ENCODE results near the gene EXOC6B. TPM values are rescaled to one million over a fixed set of nuclear protein-coding genes. Genes with fewer than 3 reads are reported as not detected.

EXOC6B gene
- total RNA-seq, 1 donor from 2014 or later = 49.9 TPM

GRCh38 chr2:72150861-72151356 is 674.9 kb downstream of the EXOC6B start:
- no peak for ATAC-seq
- DNase-seq (ENCODE audit: low spot score) = no peak
- intact Hi-C loops (cut with DNase I) = no loop called here

GRCh38 chr2:72150157-72150860 is 675.5 kb downstream of the EXOC6B start:
- intact Hi-C loops (cut with DNase I) = no loop called here
- peak; percentile 80 for ATAC-seq

GRCh38 chr2:72149556-72150156 is 676.2 kb downstream of the EXOC6B start:
- DNase-seq (ENCODE audit: low spot score) (peak; percentile 64), ATAC-seq (peak; percentile 11)
- intact Hi-C loops (cut with DNase I) = loop anchor here (5.0 kb wide), 1 partner anchor 602 kb away; no protein-coding TSS in a partner anchor

More at GRCh38 chr2:72150157-72150860, 675.5 kb downstream of the EXOC6B start:
- DNase-seq (ENCODE audit: low spot score) = peak; percentile 90

GRCh38 chr2:72148837-72149555 is 676.8 kb downstream of the EXOC6B start:
- DNase-seq (ENCODE audit: low spot score) (peak; percentile 67), ATAC-seq (peak; percentile 22)
- intact Hi-C loops (cut with DNase I) = loop anchor here (5.0 kb wide), 1 partner anchor 602 kb away; no protein-coding TSS in a partner anchor

- DNase-seq (ENCODE audit: low spot score) = peak; percentile 58
- intact Hi-C loops (cut with DNase I) = loop anchor here (5.0 kb wide), 1 partner anchor 601 kb away; no protein-coding TSS in a partner anchor
These were observed 677.6 kb downstream of the EXOC6B start for GRCh38 chr2:72148003-72148836.

GRCh38 chr2:72147303-72147971 is 678.4 kb downstream of the EXOC6B start, which contains the start of gene CYP26B1:
Gene CYP26B1 (minus strand): TSS chr2:72147862. CDS start chr2:72147834, 28 bp downstream.
- no peak for ATAC-seq
- intact Hi-C loops (cut with DNase I) = loop anchor here (5.0 kb wide), 1 partner anchor 600 kb away; no protein-coding TSS in a partner anchor
- DNase-seq (ENCODE audit: low spot score) = peak; percentile 67

More at GRCh38 chr2:72148003-72148836, 677.6 kb downstream of the EXOC6B start:
- ATAC-seq = no peak

- DNase-seq (ENCODE audit: low spot score) = peak; percentile 54
- no peak for ATAC-seq
- intact Hi-C loops (cut with DNase I) = loop anchor here (5.0 kb wide), 1 partner anchor 599 kb away; no protein-coding TSS in a partner anchor
These were observed 679.2 kb downstream of the EXOC6B start for GRCh38 chr2:72146347-72147302.

- intact Hi-C loops (cut with DNase I) = loop anchor here (5.0 kb wide), 1 partner anchor 598 kb away; no protein-coding TSS in a partner anchor
- peak; percentile 52 for DNase-seq (ENCODE audit: low spot score)
- peak; percentile 0 for ATAC-seq
These were observed 680.0 kb downstream of the EXOC6B start for GRCh38 chr2:72145658-72146329.

- ATAC-seq (peak; percentile 54), DNase-seq (ENCODE audit: low spot score) (peak; percentile 66)
- intact Hi-C loops (cut with DNase I) = loop anchor here (5.0 kb wide), 1 partner anchor 598 kb away; no protein-coding TSS in a partner anchor
These were observed 680.6 kb downstream of the EXOC6B start for GRCh38 chr2:72145289-72145657.

GRCh38 chr2:72144632-72145288 is 681.1 kb downstream of the EXOC6B start:
- peak; percentile 76 for DNase-seq (ENCODE audit: low spot score)
- peak; percentile 36 for ATAC-seq
- intact Hi-C loops (cut with DNase I) = loop anchor here (5.0 kb wide), 1 partner anchor 597 kb away; no protein-coding TSS in a partner anchor

GRCh38 chr2:72144274-72144631 is 681.6 kb downstream of the EXOC6B start:
- ATAC-seq (no peak), DNase-seq (ENCODE audit: low spot score) (no peak)
- intact Hi-C loops (cut with DNase I) = no loop called here

GRCh38 chr2:72143441-72144273 is 682.2 kb downstream of the EXOC6B start:
- DNase-seq (ENCODE audit: low spot score) (peak; percentile 68), ATAC-seq (peak; percentile 1)
- intact Hi-C loops (cut with DNase I) = no loop called here

GRCh38 chr2:72142570-72143440 is 683.0 kb downstream of the EXOC6B start:
- peak; percentile 86 for ATAC-seq
- intact Hi-C loops (cut with DNase I) = no loop called here
- peak; percentile 86 for DNase-seq (ENCODE audit: low spot score)
